Breast epithelium (tissue), 3 donors: ENCODE data around the gene ZAR1L.

Source experiments
- CTCF ChIP-seq, 3 donors: fragments of 450-650 bp; IDR thresholded peaks; one replicate each; pipeline ENCODE4 v1.5.1; 2016 to 2017; ENCODE audit warnings: antibody characterized with exemption in 3 of 3, mild to moderate bottlenecking in 3 of 3, moderate library complexity in 3 of 3
- POLR2A ChIP-seq: fragments of 450-650 bp; IDR thresholded peaks from one replicate; pipeline ENCODE4 v1.6.1; 2016; ENCODE audit warnings: antibody characterized with exemption, mild to moderate bottlenecking, moderate library complexity
- POLR2AphosphoS5 ChIP-seq, 3 donors: sonication (generic); formaldehyde crosslinking; IDR thresholded peaks; one replicate each; pipeline ENCODE4 v1.6.1; 2017; ENCODE audit warnings: antibody characterized with exemption in 3 of 3

GRCh38 chr13:32310134-32310706 is 4.9 kb downstream of the ZAR1L start:
- TF ChIP-seq CTCF (IDR thresholded peaks at IDR 0.05) (peak; percentile 68 to 80 (median 80)), POLR2AphosphoS5 (IDR thresholded peaks at IDR 0.05) (no peak), POLR2A (no peak)
